Pons (tissue), 1 donor: Measurements from ENCODE around the gene TMEM248.
"Not testable (repeated sequence)": the region's sequence is repeated elsewhere in the genome, so short reads cannot be mapped to it uniquely, and the experiment has no call there.

Experiments used
- DNase-seq: peaks from one replicate; pipeline ENCODE4 v3.0.0-alpha.2; 2016; ENCODE audit warnings: low spot score

The TMEM248 gene

DNA sequence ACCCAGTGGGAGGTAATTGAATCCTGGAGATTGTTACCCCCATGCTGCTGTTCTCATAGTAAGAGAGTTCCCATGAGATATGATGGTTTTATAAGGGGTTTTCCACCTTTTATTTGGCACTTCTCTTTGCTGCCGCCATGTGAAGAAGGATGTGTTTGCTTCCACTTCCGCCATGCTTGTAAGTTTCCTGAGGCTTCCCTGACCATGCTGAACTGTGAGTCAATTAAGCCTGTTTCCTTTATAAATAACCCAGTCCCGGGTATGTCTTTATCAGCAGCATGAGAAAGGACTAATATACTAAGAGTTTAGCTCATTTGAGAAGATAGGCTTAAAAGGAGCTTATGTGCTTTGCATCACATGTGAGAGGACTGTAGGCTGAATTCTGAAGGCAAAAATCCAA is 29.3 kb downstream of the TMEM248 start:
- no peak for DNase-seq

DNA sequence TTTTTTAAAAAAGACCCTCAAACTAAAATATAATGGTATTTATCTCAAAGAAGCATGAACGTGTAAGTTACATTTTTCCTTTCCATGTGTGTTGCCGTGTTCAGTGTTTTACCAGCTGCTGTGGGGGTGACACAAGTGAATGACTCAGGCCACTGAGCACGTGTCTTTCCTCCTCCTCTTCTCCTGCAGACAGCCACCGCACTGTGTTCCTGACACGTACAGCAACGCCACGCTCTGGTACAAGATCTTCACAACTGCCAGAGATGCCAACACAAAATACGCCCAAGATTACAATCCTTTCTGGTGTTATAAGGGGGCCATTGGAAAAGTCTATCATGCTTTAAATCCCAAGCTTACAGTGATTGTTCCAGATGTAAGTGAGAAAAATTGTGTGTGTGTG is 29.7 kb downstream of the TMEM248 start:
- DNase-seq: peak; percentile 70

DNA sequence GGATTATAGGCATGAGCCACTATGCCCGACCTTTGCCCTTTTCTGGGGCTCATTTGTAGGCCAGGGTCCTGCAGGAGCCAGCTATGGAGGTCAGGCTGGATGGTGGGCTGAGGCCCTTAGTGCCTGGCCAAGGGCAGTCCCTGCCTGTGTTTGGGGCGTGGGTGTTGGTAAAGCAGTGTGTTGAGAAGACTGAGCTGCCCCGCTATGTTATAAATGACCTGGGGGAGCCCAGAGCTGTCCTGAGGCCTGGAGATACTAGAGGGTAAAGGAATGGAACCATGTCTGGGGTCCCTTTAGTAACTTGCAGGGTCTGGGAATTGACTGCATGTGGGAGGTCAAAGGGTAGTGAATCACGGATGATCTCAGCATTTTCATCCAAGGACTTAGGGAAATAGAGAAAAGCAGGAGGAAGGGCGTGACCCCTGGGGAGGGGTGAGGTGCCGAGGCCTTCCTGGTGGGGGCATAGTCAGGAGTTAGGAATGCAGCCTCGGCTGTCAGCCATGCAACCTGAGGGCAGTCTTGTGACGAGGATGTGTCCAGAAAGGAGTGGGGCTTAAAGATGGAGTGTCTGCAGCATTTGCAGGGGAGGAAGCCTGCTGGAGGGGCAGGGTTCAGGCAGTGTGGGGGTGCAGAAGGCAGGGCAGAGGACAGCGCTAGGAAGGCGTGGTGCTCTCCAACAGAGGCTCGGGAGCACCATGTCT is 31.5 kb downstream of the TMEM248 start:
- no peak for DNase-seq

DNA sequence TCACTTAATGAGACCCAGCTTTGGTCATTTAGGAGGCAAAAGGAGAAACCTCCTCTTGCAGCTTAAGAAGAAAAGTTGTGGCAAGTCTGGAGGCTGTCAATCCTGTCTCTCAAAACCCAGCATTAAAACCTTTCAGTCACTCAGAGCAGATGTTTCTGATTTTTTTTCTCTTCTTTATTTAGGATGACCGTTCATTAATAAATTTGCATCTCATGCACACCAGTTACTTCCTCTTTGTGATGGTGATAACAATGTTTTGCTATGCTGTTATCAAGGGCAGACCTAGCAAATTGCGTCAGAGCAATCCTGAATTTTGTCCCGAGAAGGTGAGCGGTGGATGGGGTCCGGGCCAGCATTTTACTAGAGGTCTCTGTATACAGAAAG is 32.0 kb downstream of the TMEM248 start:
- no peak for DNase-seq

DNA sequence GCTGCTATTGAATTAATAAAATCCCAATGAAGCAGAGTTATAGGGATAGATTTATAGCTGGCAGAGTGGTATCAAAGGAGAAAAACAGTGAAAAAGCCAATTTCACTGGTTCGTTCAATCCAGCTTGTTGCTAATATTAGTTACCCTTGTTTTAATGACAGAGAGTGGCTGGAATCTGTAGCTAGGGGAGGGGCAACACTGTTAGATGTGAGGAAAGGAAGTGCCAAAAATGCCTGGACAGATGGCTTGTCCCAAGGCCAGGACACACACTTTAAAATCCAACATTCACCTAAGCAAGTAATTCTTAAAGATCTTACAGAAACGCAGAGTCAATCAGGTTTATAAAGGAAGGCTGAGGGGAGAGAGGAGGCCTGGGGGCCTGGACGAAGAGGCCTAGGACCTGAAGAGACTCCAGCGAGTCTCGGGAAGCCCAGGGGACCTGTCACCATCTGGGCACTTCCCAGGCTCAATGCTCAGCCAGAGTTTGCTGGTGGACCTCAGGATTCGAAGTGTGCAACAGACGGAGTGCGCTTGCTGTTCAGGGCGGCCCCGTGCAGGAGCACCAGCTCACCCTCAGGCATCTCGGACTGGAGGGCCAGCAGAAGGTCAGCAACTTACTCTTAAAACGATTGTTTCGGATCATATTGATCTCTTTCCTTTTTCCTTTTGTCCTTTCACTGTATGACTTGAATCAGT is 36.7 kb downstream of the TMEM248 start:
- DNase-seq: no peak

DNA sequence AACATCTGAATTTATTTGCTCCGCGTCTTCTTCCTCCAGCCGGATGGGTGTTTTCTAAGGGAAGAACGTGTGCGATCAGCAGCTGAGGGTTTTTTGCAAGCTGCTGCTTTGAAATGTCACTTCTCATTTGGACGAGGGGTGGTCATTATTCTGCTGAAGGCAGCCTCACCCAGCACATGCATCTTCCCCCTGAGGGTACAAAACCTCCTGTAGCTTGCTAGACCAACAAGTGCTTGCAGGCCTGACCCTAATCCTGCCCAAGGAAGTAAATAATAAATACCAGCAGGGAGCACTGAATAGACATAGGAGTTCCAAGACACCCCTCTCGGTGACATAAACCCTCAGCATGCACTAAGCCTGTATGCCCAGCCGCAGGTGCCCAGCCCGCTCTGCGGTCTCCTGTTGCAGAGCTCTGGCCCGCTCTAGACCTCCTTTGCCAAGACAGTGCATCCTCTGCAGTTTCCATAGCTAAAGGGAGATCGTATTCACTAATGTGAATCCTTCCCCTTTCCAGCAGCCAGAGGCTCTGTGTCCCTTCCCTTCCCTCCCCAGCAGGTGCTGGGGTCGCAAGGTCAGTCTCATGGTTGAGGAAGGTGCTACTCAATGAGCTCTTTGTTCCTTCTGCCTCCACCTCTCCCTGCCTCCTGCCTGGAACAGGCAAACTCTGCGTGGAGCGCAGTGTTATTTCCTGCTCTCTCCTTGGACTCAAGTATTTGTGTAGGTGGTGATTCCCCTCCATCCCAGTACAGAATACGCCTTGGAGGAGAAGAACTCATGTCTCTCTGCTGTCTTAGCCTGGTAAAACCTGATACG is 37.7 kb downstream of the TMEM248 start:
- DNase-seq: no peak

DNA sequence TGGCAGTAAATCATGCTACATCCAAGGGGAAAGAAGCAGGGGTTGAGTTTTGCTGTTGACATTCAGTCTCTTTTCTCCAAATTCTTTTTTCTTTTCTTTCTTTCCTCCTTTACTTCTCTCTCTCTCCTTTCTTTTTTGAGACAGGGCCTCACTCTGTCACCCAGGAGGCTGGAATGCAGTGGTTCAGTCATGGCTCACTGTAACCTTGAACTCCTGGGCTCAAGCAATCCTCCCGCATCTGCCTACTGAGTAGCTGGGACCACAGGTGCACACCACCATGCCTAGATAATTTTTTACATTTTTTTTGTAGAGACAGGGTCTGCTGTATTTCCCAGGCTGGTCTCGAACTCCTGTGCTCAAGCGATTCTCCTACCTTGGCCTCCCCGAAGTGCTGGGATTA is 39.2 kb downstream of the TMEM248 start:
- DNase-seq: no peak

DNA sequence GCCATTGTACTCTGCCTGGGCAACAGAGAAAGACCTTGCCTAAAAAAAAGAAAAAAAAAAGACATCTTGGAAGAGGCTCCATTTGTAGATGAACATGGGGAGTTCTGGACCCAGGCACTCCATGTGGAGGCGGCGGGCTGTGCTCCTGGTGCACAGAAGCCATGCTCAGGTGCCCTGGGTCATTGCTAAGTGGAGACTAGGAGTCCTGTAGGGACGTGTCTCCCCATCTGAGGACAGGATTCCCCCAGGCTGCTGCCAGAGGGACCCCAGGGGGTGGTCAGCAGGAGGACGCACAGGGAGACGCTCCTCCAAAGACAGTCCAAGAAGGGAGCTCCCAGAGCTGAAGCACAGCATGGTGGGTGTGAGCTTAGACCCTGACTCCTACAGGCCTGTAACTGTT is 40.1 kb downstream of the TMEM248 start:
- DNase-seq: no peak

DNA sequence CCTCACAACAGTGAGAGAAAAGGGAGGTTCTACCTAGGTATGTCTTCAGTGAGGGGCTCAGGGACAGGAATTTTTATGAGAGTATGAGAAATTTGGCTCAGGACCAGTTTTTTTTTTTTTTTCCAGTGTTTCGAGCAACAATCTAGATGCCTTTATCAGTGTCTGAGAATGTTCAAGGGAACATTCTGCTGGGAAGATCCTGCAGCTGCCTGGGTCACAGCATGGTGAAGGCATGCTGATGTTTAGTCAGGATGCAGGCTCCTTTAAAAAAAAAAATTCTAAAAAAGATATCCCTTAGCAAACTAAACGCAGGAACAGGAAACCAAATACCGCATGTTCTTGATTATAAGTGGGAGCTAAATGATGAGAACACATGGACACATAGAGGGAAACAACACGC is 43.4 kb downstream of the TMEM248 start:
- no peak for DNase-seq

DNA sequence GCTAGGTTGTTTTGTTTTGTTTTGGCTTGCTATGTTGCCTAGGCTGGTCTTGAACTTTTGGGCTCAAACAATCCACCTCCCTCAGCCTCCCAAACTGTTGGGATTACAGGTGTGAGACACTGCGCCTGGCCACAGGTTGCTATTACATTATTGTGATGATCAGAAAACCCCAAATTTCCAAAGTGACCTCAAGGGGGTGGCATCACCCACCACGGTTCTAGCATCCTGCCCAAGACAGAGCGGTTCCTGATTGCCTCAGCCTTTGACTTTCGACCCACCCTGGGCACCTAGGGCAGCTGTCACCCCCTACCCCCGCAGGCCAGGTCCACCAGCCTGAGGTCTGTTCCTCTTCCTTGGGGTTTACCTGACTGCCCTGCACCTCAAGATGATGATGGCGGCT is 46.0 kb downstream of the TMEM248 start:
- no peak for DNase-seq

DNA sequence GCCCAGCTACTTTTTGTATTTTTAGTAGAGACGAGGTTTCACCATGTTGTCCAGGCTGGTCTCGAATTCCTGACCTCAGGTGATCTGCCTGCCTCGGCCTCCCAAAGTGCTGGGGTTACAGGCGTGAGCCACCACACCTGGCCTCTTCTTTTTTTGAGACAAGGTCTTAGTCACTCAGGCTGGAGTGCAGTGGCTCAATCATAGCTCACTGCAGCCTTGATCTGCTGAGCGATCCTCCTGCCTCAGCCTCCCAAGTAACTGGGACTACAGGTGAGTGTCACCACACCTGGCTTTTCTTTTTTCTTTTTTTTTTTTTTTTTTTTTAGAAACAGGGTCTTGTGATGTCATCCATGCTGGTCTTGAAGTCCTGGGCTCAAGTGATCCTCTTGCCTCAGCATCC is 48.0 kb downstream of the TMEM248 start:
- not testable (repeated sequence) for DNase-seq

DNA sequence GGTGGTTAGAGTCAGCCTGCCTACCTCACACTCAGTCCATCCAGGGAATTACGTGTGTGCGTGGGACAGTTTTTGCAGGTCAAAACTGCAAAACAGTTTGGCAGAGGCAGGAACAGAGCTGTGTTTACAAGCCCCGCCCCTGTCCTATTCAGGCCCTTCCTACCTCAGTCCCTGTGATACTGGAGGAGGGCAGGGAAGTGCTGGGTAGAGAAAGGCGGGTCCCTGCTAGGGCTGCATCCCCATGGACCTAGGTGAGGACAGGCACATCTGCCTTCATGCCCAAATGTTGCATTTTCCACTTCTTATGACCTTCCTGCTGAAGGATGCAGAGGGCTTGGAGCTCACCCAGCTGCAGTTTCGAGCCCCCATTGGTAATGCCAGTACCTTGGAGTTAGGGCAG is 49.3 kb downstream of the TMEM248 start:
- DNase-seq: no peak

DNA sequence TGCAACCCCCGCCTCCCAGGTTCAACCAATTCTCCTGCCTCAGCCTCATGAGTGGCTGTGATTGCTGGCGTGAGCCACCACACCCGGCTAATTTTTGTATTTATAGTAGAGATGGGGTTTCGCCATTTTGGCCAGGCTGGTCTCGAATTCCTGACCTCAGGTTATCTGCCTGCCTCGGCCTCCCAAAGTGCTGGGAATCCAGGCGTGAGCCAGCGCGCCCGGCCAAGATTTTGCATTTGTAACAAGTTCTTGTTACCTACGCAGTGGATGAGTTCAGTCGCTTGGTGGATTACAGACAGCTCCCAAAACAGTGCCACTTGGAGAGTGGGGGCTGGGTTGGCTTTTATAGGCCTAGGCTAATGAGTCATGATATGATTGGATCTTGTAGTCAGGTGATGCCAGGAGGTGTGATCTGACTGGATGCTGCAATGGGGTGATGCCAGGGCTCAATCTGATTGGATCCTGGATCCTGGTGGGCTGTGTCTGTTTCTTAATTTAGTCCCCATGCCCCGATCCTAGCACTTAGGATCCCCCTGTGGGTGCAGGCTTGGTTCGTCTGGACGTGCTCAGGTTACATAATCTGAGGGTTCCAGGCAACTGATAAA is 54.1 kb downstream of the TMEM248 start:
- no peak for DNase-seq

DNA sequence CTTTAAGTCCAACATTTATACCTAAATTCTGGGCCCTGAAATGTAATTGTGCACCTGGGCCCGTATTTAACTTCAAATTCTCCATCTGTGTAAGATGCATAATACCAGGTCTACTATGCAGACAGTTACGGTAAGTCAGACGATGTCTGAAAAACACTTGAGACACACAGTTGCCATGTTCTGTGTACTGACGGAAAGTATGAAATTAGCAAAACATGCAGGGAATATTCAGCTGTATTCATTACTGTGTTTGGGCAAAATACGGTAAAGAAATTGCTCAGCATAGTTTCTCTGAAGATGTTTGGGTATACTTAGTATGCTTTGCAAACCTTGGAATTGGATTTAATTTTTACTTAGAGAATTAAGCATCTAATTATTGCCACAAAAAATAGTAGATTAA is 57.3 kb downstream of the TMEM248 start:
- not testable (repeated sequence) for DNase-seq

DNA sequence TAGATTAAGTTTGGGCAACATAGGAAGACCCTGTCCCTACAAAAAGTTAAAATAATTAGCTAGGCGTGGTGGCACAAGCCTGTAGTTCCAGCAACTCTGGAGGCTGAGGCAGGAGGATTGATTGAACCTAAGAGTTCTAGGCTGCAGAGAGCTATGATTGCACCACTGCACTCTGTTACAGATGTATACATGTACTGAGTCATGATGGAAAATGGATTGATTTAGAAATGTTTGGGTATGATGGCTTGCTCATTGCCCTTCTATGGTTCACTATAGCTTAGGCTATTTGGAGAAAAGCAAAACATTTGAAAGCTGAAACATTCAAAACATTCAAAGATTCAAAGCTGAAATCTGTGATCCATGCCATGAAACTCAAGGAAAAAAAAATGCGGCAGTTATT is 58.0 kb downstream of the TMEM248 start:
- not testable (repeated sequence) for DNase-seq

DNA sequence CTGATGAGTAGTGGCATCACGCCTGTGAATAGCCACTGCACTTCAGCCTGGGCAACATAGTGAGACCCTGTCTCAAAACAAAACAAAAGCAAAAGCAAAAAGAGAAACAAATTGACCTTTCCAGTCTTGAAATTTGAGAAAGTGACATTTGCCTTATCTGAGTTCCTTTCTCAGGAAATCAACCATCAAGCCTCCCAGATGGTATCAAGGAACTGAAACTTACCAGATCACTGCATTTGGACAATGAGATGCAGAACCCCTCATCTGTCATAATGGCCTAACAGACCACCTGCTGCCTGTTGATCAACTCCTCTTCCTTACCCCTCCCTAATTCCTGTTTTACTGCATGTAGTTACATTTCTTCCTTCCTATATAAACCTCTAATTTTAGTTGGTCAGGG is 59.3 kb downstream of the TMEM248 start:
- not testable (repeated sequence) for DNase-seq

DNA sequence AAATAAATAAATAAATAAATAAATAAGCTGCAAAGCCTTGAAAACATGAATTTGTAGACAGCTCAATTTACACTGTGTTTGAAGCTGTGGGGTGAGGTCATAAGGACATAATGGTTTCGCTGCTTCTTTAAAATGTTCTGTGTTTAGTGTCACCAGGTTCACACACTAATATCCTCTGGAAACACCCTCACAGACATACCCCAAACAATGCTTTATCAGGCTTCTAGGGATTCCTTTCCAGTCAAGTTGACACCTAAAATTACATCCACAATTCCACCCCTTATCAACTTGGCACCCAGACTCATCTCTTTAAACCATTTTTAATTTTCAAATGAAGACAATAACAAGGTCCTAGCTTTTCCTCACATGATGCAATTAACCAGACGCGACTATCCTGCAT is 68.5 kb downstream of the TMEM248 start:
- not testable (repeated sequence) for DNase-seq

DNA sequence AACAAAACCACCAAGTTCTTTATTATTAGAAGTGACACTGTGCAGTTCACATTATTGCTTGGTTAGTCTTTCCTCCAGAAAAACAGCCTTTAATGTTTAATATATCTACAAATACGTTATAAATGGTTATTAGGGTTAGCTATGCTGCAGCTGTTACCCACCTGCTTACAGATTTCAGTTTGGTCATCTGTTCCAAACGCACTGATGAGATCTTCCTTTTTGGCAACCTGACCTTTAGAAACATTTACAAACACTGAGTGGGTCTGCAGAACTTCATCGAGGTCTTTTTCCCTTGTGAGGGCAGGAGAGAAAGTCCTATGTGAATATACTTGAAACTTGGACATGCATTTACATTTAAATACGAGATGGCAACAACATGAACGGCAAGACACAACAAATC is 73.0 kb downstream of the TMEM248 start:
- DNase-seq: not testable (repeated sequence)

DNA sequence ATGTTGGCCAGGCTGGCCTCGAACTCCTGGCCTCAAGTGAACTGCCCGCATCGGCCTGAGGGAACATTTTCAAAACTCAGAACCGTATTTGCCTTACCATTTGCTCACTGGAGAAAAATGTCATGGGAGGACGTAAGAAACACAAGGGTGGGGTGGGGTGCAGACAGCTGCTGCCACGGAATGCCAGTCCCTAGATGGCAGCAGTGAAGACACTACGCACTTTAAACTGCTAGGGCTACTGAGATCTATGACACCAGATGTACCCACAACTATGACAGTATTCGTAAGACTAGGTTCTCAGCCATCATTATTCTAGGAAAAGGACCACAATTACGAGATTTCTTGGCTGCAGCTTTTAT is 73.6 kb downstream of the TMEM248 start:
- peak; percentile 61 for DNase-seq

DNA sequence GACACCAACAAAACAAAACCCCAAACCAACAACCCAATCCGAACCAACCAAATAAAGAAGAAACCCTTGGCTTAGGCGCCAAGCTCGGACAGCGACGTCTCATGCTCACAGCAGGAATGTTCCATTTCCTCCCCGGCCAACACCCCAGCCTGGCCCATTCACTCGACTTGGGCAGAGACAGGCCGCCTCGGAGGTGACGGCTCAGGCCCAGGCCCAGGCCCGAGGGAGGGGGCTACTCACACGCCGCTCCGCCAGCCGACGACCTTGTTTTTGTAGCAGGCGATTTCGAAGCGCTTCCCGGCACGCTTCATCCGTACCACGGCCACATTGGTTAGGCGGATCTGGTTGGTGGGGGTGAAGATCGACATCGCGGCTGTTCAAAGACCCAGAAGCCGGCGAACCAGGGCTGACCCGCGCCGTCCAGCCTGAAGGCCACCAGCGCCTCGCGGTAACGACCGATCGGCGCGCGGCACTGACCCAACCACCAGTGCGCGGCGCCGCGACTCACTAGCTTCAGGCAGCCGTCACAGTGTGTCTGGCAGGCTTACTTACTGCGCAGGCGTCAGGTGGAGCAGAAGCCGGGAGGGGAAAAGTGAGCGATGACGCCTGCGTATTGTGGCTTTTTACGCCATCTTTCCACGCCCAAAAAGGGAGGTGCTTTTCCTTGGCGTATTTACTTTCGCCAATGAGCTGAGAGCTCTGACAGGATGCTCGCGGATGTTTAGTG is 74.2 kb downstream of the TMEM248 start, which contains the start of gene SBDS:
TSS of gene SBDS (minus strand) at position 537 of the 727 bp plus-strand sequence. CDS start at position 368, 169 bp downstream.
- peak; percentile 99 for DNase-seq

DNA sequence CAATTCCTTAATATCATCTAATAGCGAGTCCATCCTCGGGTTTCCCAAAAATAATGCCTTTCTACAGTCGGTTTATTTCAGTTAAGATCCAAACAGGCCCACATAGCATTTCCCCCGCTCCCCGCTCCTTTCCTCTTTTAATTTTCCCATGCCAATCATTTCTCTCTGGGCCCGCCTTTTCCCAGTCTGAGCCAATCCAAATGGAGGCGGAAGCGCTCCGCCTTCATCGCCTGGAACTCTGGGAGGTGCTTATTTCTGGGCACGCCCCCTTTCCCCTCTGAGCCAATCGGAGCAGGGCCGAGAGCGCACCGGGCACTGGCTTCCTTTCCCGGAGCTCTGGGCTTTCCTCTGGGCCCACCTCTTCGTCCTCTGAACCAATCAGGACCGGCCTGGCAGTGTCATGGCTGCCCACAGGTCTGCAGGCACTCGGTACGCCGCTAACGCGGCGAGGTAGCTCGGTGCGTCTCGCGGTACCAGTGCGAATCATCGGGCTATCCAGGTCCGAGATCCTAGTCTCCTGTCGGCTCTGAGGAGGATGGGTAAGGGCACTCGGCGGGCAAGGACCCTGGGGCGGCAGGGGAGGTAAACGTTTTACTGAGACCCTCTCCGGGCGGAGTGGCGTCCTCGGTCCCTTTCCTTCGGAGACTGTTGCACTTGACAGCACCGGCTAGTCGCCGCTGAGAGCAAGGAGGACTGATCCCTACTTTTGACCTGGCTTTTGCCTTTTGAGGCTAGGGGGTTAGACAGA is 75.6 kb downstream of the TMEM248 start, which contains the start of gene TYW1:
TSS of gene TYW1 (plus strand) at position 390 of the 748 bp plus-strand sequence. CDS start at position 536, 146 bp downstream.
- DNase-seq: peak; percentile 99
